ENCODE measurements around the gene GRAMD4.

GRAMD4 gene

GRCh38 chr22:46584081-46584921 is 35.9 kb upstream of the GRAMD4 start:
- peak in 1 of 3 donors; percentile 40 for DNase-seq

GRCh38 chr22:46585340-46586122 is 34.7 kb upstream of the GRAMD4 start:
- DNase-seq, result no peak

- DNase-seq, result no peak
Measured at GRCh38 chr22:46586123-46586519, 34.1 kb upstream of the GRAMD4 start.

GRCh38 chr22:46586531-46587011 is 33.6 kb upstream of the GRAMD4 start:
- DNase-seq, result no peak

GRCh38 chr22:46587061-46587460 is 33.1 kb upstream of the GRAMD4 start:
- DNase-seq, result peak; percentile 42 to 61 (median 43)

GRCh38 chr22:46587492-46588278 is 32.5 kb upstream of the GRAMD4 start:
- peak in 2 of 3 donors; percentile 34 to 68 for DNase-seq

- no peak for DNase-seq
Measured at GRCh38 chr22:46588279-46589140, 31.7 kb upstream of the GRAMD4 start.

- DNase-seq, result no peak
Measured at GRCh38 chr22:46589141-46589748, 30.9 kb upstream of the GRAMD4 start.

GRCh38 chr22:46589871-46590271 is 30.3 kb upstream of the GRAMD4 start:
- DNase-seq, result no peak

GRCh38 chr22:46590334-46590733 is 29.9 kb upstream of the GRAMD4 start:
- no peak for DNase-seq

- no peak for DNase-seq
Measured at GRCh38 chr22:46591930-46592329, 28.3 kb upstream of the GRAMD4 start.

- DNase-seq, result peak; percentile 64 to 66 (median 65)
Measured at GRCh38 chr22:46592390-46592872, 27.8 kb upstream of the GRAMD4 start.

- DNase-seq, result peak; percentile 87 to 90 (median 90)
Measured at GRCh38 chr22:46593211-46593681, 26.9 kb upstream of the GRAMD4 start.

- no peak for DNase-seq
Measured at GRCh38 chr22:46593996-46594946, 25.9 kb upstream of the GRAMD4 start.

GRCh38 chr22:46594947-46595298 is 25.3 kb upstream of the GRAMD4 start:
- no peak for DNase-seq

- no peak for DNase-seq
Measured at GRCh38 chr22:46595545-46595944, 24.6 kb upstream of the GRAMD4 start.

- no peak for DNase-seq
Measured at GRCh38 chr22:46596032-46596441, 24.1 kb upstream of the GRAMD4 start.

GRCh38 chr22:46596819-46597218 is 23.4 kb upstream of the GRAMD4 start:
- DNase-seq, result no peak

- DNase-seq, result no peak
Measured at GRCh38 chr22:46598224-46598623, 22.0 kb upstream of the GRAMD4 start.
